BJ (cell line): ENCODE measurements around the gene ENOX2. TPM values are rescaled to one million over a fixed set of nuclear protein-coding genes. Genes with fewer than 3 reads are reported as not detected.

Source experiments
- CTCF ChIA-PET: fragments of 350-600 bp; formaldehyde crosslinking; extraction: SDS; loops from one replicate; lab custom pipeline; 2021; ENCODE audit warnings: antibody characterized with exemption, inconsistent platforms; lab: Yijun Ruan, JAX
- POLR2A ChIA-PET: fragments of 300-600 bp; sonication (Branson Sonifier 250); formaldehyde crosslinking; extraction: SDS; loops from one replicate; lab custom pipeline; 2021; ENCODE audit warnings: antibody characterized with exemption; lab: Charles Lee
- DNase-seq: peaks from one replicate; pipeline ENCODE4 v3.0.0-alpha.2; 2011; ENCODE audit warnings: low read depth
- H3K27me3 ChIP-seq: 2 replicates; pipeline ENCODE4 v1.6.0; 2011; ENCODE audit warnings: low read length; ENCODE audit not compliant: control insufficient read depth, insufficient read depth
- H3K36me3 ChIP-seq: 2 replicates; pipeline ENCODE4 v1.5.1; 2011; ENCODE audit warnings: low read length; ENCODE audit not compliant: control insufficient read depth, insufficient read depth
- H3K4me3 ChIP-seq: 2 replicates; pipeline ENCODE4 v1.5.1; 2011; ENCODE audit warnings: low read depth, mild to moderate bottlenecking, control low read depth, low read length
- polyA plus RNA-seq: library from polyadenylated mRNA; depleted of rRNA; stranded (reverse); fragments of >200 nt; gene quantifications from 2 replicates; pipeline ENCODE4 v1.2.3, GENCODE V29; 2011
- TF ChIP-seq, protein P1 (sequence below): IDR thresholded peaks from 2 replicates; pipeline ENCODE4 v1.5.1; 2011; ENCODE audit warnings: low read depth, mild to moderate bottlenecking, control low read depth, inconsistent platforms, low read length, moderate library complexity; ENCODE audit not compliant: insufficient read depth

Gene ENOX2
- polyA plus RNA-seq, 1 experiment = 17.5 TPM

- TF ChIP-seq, protein P1, sequence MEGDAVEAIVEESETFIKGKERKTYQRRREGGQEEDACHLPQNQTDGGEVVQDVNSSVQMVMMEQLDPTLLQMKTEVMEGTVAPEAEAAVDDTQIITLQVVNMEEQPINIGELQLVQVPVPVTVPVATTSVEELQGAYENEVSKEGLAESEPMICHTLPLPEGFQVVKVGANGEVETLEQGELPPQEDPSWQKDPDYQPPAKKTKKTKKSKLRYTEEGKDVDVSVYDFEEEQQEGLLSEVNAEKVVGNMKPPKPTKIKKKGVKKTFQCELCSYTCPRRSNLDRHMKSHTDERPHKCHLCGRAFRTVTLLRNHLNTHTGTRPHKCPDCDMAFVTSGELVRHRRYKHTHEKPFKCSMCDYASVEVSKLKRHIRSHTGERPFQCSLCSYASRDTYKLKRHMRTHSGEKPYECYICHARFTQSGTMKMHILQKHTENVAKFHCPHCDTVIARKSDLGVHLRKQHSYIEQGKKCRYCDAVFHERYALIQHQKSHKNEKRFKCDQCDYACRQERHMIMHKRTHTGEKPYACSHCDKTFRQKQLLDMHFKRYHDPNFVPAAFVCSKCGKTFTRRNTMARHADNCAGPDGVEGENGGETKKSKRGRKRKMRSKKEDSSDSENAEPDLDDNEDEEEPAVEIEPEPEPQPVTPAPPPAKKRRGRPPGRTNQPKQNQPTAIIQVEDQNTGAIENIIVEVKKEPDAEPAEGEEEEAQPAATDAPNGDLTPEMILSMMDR = no peak
These were observed 230.8 kb downstream of the ENOX2 start for GRCh38 chrX:130672214-130672613.

DNA sequence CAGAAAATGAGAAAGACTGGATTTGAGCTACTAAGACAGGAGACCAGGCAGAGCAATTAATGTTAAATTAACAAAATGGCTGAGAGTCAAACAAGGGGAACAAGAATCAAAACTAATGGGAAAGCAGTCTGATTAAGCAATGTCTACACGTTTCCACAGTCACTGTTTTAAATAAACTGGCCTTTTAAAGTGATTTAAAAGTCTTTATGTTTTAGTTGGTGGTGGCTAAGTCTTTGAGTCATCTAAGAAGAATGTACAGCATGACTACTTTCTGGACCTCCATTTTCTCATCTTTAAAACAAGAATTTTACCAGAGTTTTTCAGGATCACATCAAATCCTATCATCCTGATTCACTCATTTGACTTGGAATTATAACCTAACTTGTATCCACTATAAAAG, 233.8 kb downstream of the ENOX2 start:
- Histone ChIP-seq H3K36me3 (no peaks in the 10 kb centered on the region; the same call in 1 of the 2 replicates), H3K4me3 (no peak overlapping the region), H3K27me3 (no peaks in the 10 kb centered on the region)
- ChIA-PET CTCF (interaction anchor here (1.3 kb wide), 1 partner anchor 11 kb away, joined by 3 read pairs; no protein-coding TSS in a partner anchor), POLR2A (no interaction called here)
- TF ChIP-seq, protein P1 = no peak
- DNase-seq = no peak

More at GRCh38 chrX:130672214-130672613, 230.8 kb downstream of the ENOX2 start:
- no peak for DNase-seq
- Histone ChIP-seq H3K36me3 (no peaks in the 10 kb centered on the region; the same call in 1 of the 2 replicates), H3K27me3 (no peaks in the 10 kb centered on the region), H3K4me3 (no peak overlapping the region)
- ChIA-PET CTCF (interaction anchor here (0.7 kb wide), 1 partner anchor 13 kb away, joined by 3 read pairs; no protein-coding TSS in a partner anchor), POLR2A (no interaction called here)

DNA sequence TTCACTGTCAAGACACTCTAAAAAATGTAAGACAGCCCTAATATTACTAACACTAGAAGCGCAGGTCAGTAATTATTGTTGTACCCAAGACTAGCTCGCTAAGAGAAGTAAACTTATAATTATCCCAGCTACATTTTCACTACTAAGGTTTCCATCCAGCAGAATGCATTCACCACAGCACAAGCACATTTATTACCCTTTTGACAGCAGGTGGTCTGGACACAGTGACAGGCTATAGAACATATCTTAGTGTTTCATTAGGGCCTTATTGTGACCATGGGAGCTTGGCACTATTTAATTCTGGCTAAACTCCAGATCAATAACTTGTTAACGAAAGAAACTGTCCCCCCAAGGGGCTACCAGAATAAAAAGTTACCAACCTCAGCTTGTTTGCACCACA, 237.7 kb downstream of the ENOX2 start:
- TF ChIP-seq, protein P1 = no peak
- Histone ChIP-seq H3K36me3 (no peaks in the 10 kb centered on the region; the same call in 1 of the 2 replicates), H3K27me3 (no peaks in the 10 kb centered on the region), H3K4me3 (no peak overlapping the region)
- ChIA-PET POLR2A (no interaction called here), CTCF (no interaction called here)
- no peak for DNase-seq

- ChIA-PET POLR2A (no interaction called here), CTCF (interaction anchor here (0.5 kb wide), 1 partner anchor 65 kb away, joined by 3 read pairs; no protein-coding TSS in a partner anchor)
- no peak overlapping the region for H3K4me3 ChIP-seq
- no peaks in the 10 kb centered on the region for H3K27me3 ChIP-seq
- DNase-seq = no peak
- TF ChIP-seq, protein P1 = no peak
- no peaks in the 10 kb centered on the region for H3K36me3 ChIP-seq
These were observed 244.7 kb downstream of the ENOX2 start for GRCh38 chrX:130658310-130658709.

- CTCF ChIA-PET = interaction anchor here (1.3 kb wide), 1 partner anchor 111 kb away, joined by 3 read pairs; no protein-coding TSS in a partner anchor
- TF ChIP-seq, protein P1 = no peak
- POLR2A ChIA-PET = no interaction called here
- Histone ChIP-seq H3K4me3 (no peak overlapping the region), H3K36me3 (no peaks in the 10 kb centered on the region), H3K27me3 (no peaks in the 10 kb centered on the region)
- peak; percentile 8 for DNase-seq
These were observed 248.5 kb downstream of the ENOX2 start for GRCh38 chrX:130654409-130654950.
